Smooth muscle cell (in vitro differentiated cells): ENCODE measurements around the gene PPP1R3D. TPM values are rescaled to one million over a fixed set of nuclear protein-coding genes. Genes with fewer than 3 reads are reported as not detected.
A peak's percentile ranks its signal among the peaks of the same experiment; 100 is the strongest.

Experiments used
- DNase-seq: peaks from one replicate; lab custom pipeline; 2025; ENCODE audit not compliant: unreplicated experiment; lab: John Stamatoyannopoulos, UW
- H2AFZ ChIP-seq: fragments of 200-600 bp; sonication (generic); 2 replicates; pipeline ENCODE4 v1.6.0; 2016; ENCODE audit warnings: antibody characterized with exemption, low read depth, mild to moderate bottlenecking
- H3F3A ChIP-seq: fragments of 200-600 bp; sonication (generic); 2 replicates; pipeline ENCODE4 v1.6.0; 2017; ENCODE audit warnings: antibody characterized with exemption, low read depth
- H3K27ac ChIP-seq: fragments of 200-600 bp; sonication (generic); 2 replicates; pipeline ENCODE4 v1.5.1; 2016; ENCODE audit warnings: low read depth, mild to moderate bottlenecking
- H3K27me3 ChIP-seq: fragments of 200-600 bp; sonication (generic); 2 replicates; pipeline ENCODE4 v1.6.1; 2016; ENCODE audit warnings: low read depth, mild to moderate bottlenecking
- H3K36me3 ChIP-seq: fragments of 200-600 bp; sonication (generic); 2 replicates; pipeline ENCODE4 v1.5.1; 2016; ENCODE audit warnings: low read depth
- H3K4me1 ChIP-seq: fragments of 200-600 bp; sonication (generic); 2 replicates; pipeline ENCODE4 v1.5.1; 2016; ENCODE audit warnings: low read depth
- H3K4me2 ChIP-seq: fragments of 200-600 bp; sonication (generic); 2 replicates; pipeline ENCODE4 v1.6.0; 2016; ENCODE audit warnings: mild to moderate bottlenecking
- H3K4me3 ChIP-seq: fragments of 200-600 bp; sonication (generic); 2 replicates; pipeline ENCODE4 v1.5.1; 2016; ENCODE audit warnings: mild to moderate bottlenecking
- H3K79me2 ChIP-seq: fragments of 200-600 bp; sonication (generic); 2 replicates; pipeline ENCODE4 v1.6.0; 2016; ENCODE audit warnings: low read depth, mild to moderate bottlenecking
- H3K9ac ChIP-seq: fragments of 200-600 bp; sonication (generic); 2 replicates; pipeline ENCODE4 v1.6.0; 2016; ENCODE audit warnings: low read depth
- H3K9me3 ChIP-seq: fragments of 200-600 bp; sonication (generic); replicated peaks from 2 replicates; pipeline ENCODE4 v1.5.1; 2016; ENCODE audit warnings: low read depth
- H4K20me1 ChIP-seq: fragments of 200-600 bp; sonication (generic); 2 replicates; pipeline ENCODE4 v1.6.0; 2016; ENCODE audit warnings: low read depth
- WGBS: methylation state at CpG from one replicate; pipeline ENCODE4 v1.1.7; 2016; ENCODE audit warnings: low lambda C conversion rate; 5-methylcytosine and 5-hydroxymethylcytosine counted together
- polyA plus RNA-seq: library from polyadenylated mRNA; unstranded; fragments of >200 nt; fragmentation: Nextera tagmentation; extraction: Ambion mirVana; gene quantifications from 2 replicates; pipeline ENCODE4 v1.2.1, GENCODE V29; 2016
- total RNA-seq: library from RNA; depleted of rRNA; stranded (reverse); fragments of >200 nt; gene quantifications from 2 replicates; pipeline ENCODE4 v1.2.3, GENCODE V29; 2014
- TF ChIP-seq, protein P1 (sequence below): fragments of 200-600 bp; sonication (generic); IDR thresholded peaks from 2 replicates; pipeline ENCODE4 v1.5.1; 2017; ENCODE audit warnings: borderline replicate concordance, mild to moderate bottlenecking, antibody characterized with exemption; ENCODE audit not compliant: insufficient read depth, poor library complexity, severe bottlenecking

The PPP1R3D gene
- total and polyA plus RNA-seq, 2 experiments from 2014 or later = 1.9 to 5.1 TPM

DNA sequence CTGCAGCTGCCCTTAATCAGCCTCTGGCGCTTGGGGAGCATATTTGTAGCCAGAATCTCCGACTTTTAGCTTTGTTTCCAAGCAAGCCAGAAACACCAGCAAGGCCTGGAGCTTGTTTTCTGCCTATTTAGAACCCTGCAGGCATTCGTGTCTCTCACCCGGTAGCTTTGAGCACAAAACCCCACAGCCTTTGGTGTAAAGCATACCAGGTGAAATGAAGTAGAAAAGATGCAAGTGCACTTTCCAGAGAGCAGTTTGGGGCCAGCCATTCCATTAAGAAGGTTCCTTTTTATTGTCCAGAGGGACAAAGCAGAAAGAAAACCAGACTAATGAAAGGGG is 820 bp upstream of the PPP1R3D start:
- no peaks in the 10 kb centered on the region for H3K36me3 ChIP-seq
- H3K9me3 ChIP-seq = no peaks in the 10 kb centered on the region
- under 1% methylated on average over 4 of the region's 4 CpGs for WGBS
- peak overlapping the region; percentile 98 for H2AFZ ChIP-seq
- H3K27ac ChIP-seq = peak overlapping the region; percentile 91
- no peak for DNase-seq
- H3K9ac ChIP-seq = peak overlapping the region; percentile 88
- peaks cover 9% of the 10 kb centered on the region for H3K4me1 ChIP-seq
- H3F3A ChIP-seq = peaks cover 4% of the 10 kb centered on the region
- H3K27me3 ChIP-seq = no peaks in the 10 kb centered on the region
- TF ChIP-seq, protein P1, sequence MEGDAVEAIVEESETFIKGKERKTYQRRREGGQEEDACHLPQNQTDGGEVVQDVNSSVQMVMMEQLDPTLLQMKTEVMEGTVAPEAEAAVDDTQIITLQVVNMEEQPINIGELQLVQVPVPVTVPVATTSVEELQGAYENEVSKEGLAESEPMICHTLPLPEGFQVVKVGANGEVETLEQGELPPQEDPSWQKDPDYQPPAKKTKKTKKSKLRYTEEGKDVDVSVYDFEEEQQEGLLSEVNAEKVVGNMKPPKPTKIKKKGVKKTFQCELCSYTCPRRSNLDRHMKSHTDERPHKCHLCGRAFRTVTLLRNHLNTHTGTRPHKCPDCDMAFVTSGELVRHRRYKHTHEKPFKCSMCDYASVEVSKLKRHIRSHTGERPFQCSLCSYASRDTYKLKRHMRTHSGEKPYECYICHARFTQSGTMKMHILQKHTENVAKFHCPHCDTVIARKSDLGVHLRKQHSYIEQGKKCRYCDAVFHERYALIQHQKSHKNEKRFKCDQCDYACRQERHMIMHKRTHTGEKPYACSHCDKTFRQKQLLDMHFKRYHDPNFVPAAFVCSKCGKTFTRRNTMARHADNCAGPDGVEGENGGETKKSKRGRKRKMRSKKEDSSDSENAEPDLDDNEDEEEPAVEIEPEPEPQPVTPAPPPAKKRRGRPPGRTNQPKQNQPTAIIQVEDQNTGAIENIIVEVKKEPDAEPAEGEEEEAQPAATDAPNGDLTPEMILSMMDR = no peak
- peak overlapping the region; percentile 92 for H3K4me2 ChIP-seq
- H4K20me1 ChIP-seq = peaks cover 21% of the 10 kb centered on the region
- H3K4me3 ChIP-seq = peak overlapping the region; percentile 72
- H3K79me2 ChIP-seq = peaks cover 13% of the 10 kb centered on the region

- Histone ChIP-seq H4K20me1 (peaks cover 21% of the 10 kb centered on the region), H3K4me3 (peak overlapping the region; percentile 72), H3K9ac (peak overlapping the region; percentile 45), H3K79me2 (peaks cover 13% of the 10 kb centered on the region), H3F3A (peaks cover 4% of the 10 kb centered on the region), H2AFZ (peak overlapping the region; percentile 99), H3K4me2 (peak overlapping the region; percentile 92), H3K9me3 (no peaks in the 10 kb centered on the region), H3K36me3 (no peaks in the 10 kb centered on the region), H3K27ac (peak overlapping the region; percentile 91), H3K27me3 (no peaks in the 10 kb centered on the region), H3K4me1 (peaks cover 8% of the 10 kb centered on the region)
- no peak for DNase-seq
- TF ChIP-seq, protein P1 = no peak
- under 1% methylated on average over 23 of the region's 24 CpGs for WGBS
Measured at GRCh38 chr20:59939879-59940128, 301 bp downstream of the PPP1R3D start.

DNA sequence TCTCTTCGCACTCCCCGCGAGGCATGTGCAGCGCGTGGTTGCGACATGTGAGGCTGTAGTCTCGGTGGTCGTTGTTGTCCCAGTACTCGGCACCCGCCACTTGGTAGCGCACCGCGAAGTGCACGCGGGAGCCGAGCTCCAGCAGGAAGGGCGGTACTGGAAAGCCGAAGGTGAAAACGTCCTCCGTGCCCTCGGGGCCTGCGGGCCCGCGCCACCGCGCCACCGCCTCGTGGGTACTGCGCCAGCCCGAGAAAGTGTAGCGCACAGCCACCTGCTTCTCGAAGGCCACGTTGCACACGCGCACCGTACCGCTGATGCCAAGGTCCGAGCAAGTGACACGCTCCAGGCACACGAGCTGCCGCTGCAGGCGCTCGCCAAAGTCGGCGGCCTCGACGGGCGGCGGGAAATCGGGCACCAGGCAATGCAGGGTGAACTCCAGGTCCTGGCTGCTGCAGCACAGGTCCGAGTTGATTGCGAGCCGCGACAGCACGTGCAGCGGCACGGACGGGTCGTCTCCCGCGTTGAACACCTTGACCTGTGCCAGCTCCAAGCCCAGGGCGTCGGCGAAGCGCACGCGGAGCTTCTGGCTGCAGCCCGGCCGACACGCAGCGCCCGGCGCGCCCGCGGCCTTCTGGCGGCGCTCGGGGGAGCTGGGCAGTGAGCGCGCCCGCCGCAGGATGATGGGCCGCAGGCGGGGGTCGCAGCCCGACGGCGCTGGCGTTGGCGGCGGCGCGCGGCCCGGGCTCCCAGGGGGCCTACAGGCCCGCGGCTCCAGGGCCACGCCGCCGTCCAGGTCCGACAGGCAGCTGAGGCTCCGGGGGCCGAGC is 840 bp downstream of the PPP1R3D start:
- no peaks in the 10 kb centered on the region for H3K27me3 ChIP-seq
- H3K9ac ChIP-seq = no peak overlapping the region
- H3K27ac ChIP-seq = peak overlapping the region; percentile 91
- no peaks in the 10 kb centered on the region for H3K36me3 ChIP-seq
- DNase-seq = no peak
- peaks cover 8% of the 10 kb centered on the region for H3K4me1 ChIP-seq
- peak overlapping the region; percentile 72 for H3K4me3 ChIP-seq
- no peaks in the 10 kb centered on the region for H3K9me3 ChIP-seq
- peaks cover 13% of the 10 kb centered on the region for H3K79me2 ChIP-seq
- H2AFZ ChIP-seq = peak overlapping the region; percentile 99
- peak overlapping the region; percentile 92 for H3K4me2 ChIP-seq
- peaks cover 4% of the 10 kb centered on the region for H3F3A ChIP-seq
- TF ChIP-seq, protein P1 = no peak
- 51% methylated on average over 94 of the region's 104 CpGs for WGBS
- H4K20me1 ChIP-seq = peaks cover 21% of the 10 kb centered on the region

GRCh38 chr20:59938696-59939051 is 1.4 kb downstream of the PPP1R3D start:
- Histone ChIP-seq H3K36me3 (no peaks in the 10 kb centered on the region), H3K27ac (peak overlapping the region; percentile 14), H3K79me2 (peaks cover 13% of the 10 kb centered on the region), H2AFZ (no peak overlapping the region), H3K4me1 (peaks cover 8% of the 10 kb centered on the region), H3F3A (peaks cover 4% of the 10 kb centered on the region), H3K4me3 (no peak overlapping the region), H3K4me2 (peak overlapping the region; percentile 92), H3K9me3 (no peaks in the 10 kb centered on the region), H3K27me3 (no peaks in the 10 kb centered on the region), H3K9ac (no peak overlapping the region), H4K20me1 (peaks cover 21% of the 10 kb centered on the region)
- 90% methylated on average over 7 of the region's 7 CpGs for WGBS
- DNase-seq = no peak
- TF ChIP-seq, protein P1 = no peak
